HPDE6-E6E7 (cell line): ENCODE measurements around the gene IL10RA.
A peak's percentile ranks its signal among the peaks of the same experiment; 100 is the strongest.
"Not testable (repeated sequence)": the region's sequence is repeated elsewhere in the genome, so short reads cannot be mapped to it uniquely, and the experiment has no call there.

Experiments
- DNase-seq: peaks from one replicate; pipeline ENCODE4 v3.0.0; 2011; ENCODE audit warnings: missing footprints; ENCODE audit errors: extremely low spot score

The IL10RA gene

GRCh38 chr11:118007563-118008270 lies 21.5 kb downstream of the IL10RA start:
- not testable (repeated sequence) for DNase-seq

GRCh38 chr11:118008271-118008911 lies 22.2 kb downstream of the IL10RA start:
- DNase-seq, result no peak

- no peak for DNase-seq
Observed at GRCh38 chr11:118009864-118010737, 23.9 kb downstream of the IL10RA start.

GRCh38 chr11:118010738-118011461 lies 24.7 kb downstream of the IL10RA start:
- no peak for DNase-seq

GRCh38 chr11:118012083-118012669 lies 26.0 kb downstream of the IL10RA start:
- DNase-seq, result peak; percentile 79

- DNase-seq, result no peak
Observed at GRCh38 chr11:118014022-118014421, 27.8 kb downstream of the IL10RA start.

GRCh38 chr11:118015385-118015841 lies 29.2 kb downstream of the IL10RA start:
- no peak for DNase-seq

GRCh38 chr11:118016104-118016503 lies 29.9 kb downstream of the IL10RA start:
- DNase-seq, result no peak

GRCh38 chr11:118017111-118017510 lies 30.9 kb downstream of the IL10RA start:
- no peak for DNase-seq

- no peak for DNase-seq
Observed at GRCh38 chr11:118017631-118018315, 31.6 kb downstream of the IL10RA start.

GRCh38 chr11:118018401-118018800 lies 32.2 kb downstream of the IL10RA start:
- no peak for DNase-seq

- DNase-seq, result no peak
Observed at GRCh38 chr11:118021146-118021545, 35.0 kb downstream of the IL10RA start.

- no peak for DNase-seq
Observed at GRCh38 chr11:118027694-118028093, 41.5 kb downstream of the IL10RA start.

- no peak for DNase-seq
Observed at GRCh38 chr11:118028626-118029025, 42.4 kb downstream of the IL10RA start.

- DNase-seq, result no peak
Observed at GRCh38 chr11:118033443-118033842, 47.2 kb downstream of the IL10RA start.

- no peak for DNase-seq
Observed at GRCh38 chr11:118042141-118042540, 55.9 kb downstream of the IL10RA start.

GRCh38 chr11:118042796-118043195 lies 56.6 kb downstream of the IL10RA start:
- no peak for DNase-seq

- no peak for DNase-seq
Observed at GRCh38 chr11:118045191-118045590, 59.0 kb downstream of the IL10RA start.

GRCh38 chr11:118046051-118046963 lies 60.1 kb downstream of the IL10RA start:
- no peak for DNase-seq
